Measurements from ENCODE around the gene MKLN1. TPM values are rescaled to one million over a fixed set of nuclear protein-coding genes. Genes with fewer than 3 reads are reported as not detected.

MKLN1 gene
- total and polyA plus RNA-seq, 2 of the 13 experiments (the other 11 are each of a cell fraction or from before 2014, with no cell fraction given), result 33.6 to 43.5 TPM

DNA sequence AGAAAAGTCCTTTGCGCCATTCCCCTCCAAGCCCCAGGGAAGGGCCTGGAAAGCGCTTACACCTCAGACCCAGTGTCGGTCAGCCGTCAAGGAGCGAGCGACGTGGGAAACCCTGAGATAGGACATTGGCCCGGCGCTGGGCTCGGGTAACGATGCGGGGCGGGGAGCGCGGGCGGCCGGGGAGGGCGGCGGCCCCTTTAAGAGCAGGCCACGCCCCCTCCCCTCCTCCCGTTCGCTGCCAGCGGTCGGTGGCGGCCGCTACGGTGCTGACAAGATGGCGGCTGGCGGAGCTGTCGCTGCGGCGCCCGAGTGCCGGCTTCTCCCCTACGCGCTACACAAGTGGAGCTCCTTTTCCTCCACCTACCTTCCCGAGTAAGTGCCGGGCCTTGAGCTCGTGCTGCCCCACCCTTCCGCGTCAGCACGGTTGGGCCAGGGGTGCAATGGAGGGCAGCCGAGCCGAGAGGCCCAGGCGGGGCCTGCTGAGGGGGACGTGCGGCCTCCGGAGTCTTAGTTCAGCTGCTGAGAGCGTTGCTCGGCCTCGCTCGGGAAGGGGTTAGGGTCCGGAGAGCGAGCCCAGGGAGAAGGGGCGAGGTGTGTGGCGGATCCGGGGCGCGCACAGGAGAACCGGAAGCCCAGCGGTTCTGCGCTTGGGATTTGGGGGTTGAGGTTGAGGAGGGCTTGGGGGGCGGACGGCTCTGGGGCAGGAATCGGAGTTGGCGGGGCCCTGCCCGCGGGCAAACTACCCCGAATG, at the start of gene MKLN1 (continued):
- TF ChIP-seq HMG20B (CRISPR knock-in tag; conservative IDR thresholded peaks at IDR 0.05), result no peak
- TF ChIP-seq, protein P1, sequence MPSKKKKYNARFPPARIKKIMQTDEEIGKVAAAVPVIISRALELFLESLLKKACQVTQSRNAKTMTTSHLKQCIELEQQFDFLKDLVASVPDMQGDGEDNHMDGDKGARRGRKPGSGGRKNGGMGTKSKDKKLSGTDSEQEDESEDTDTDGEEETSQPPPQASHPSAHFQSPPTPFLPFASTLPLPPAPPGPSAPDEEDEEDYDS (CRISPR knock-in tag; IDR thresholded peaks at IDR 0.05), result peak; percentile 71
- peak; percentile 50; the same call in 1 of the 2 replicates for TF ChIP-seq GFI1 (CRISPR knock-in tag; IDR thresholded peaks at IDR 0.05; ENCODE audit: borderline replicate concordance)
- no peak for TF ChIP-seq SIX1 (CRISPR knock-in tag; IDR thresholded peaks at IDR 0.05; ENCODE audit: borderline replicate concordance)
- no peak for TF ChIP-seq ZNF75D (CRISPR knock-in tag; IDR thresholded peaks at IDR 0.05; ENCODE audit: borderline replicate concordance)
- TF ChIP-seq ZNF138 (CRISPR knock-in tag; IDR thresholded peaks at IDR 0.05; ENCODE audit: low read depth), result peak; percentile 51; the same call in 1 of the 2 replicates
- no peak for TF ChIP-seq PLRG1 (conservative IDR thresholded peaks at IDR 0.05)
- TF ChIP-seq U2AF1 (optimal IDR thresholded peaks at IDR 0.05; ENCODE audit: low read depth, low read length), result peak; percentile 96
- TF ChIP-seq ELK4 (CRISPR knock-in tag; IDR thresholded peaks at IDR 0.05; ENCODE audit: borderline replicate concordance), result no peak
- TF ChIP-seq FOXM1 (CRISPR knock-in tag; IDR thresholded peaks at IDR 0.05), result no peak
- peak; percentile 50 for TF ChIP-seq MED8 (CRISPR knock-in tag; IDR thresholded peaks at IDR 0.05; ENCODE audit: insufficient replicate concordance)
- TF ChIP-seq, protein P2, sequence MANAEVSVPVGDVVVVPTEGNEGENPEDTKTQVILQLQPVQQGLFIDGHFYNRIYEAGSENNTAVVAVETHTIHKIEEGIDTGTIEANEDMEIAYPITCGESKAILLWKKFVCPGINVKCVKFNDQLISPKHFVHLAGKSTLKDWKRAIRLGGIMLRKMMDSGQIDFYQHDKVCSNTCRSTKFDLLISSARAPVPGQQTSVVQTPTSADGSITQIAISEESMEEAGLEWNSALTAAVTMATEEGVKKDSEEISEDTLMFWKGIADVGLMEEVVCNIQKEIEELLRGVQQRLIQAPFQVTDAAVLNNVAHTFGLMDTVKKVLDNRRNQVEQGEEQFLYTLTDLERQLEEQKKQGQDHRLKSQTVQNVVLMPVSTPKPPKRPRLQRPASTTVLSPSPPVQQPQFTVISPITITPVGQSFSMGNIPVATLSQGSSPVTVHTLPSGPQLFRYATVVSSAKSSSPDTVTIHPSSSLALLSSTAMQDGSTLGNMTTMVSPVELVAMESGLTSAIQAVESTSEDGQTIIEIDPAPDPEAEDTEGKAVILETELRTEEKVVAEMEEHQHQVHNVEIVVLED (CRISPR knock-in tag; IDR thresholded peaks at IDR 0.05; ENCODE audit: borderline replicate concordance), result peak; percentile 70; the same call in 1 of the 2 replicates
- TF ChIP-seq NR2F2 (IDR thresholded peaks at IDR 0.05; ENCODE audit: borderline replicate concordance, low read depth), result no peak
- TF ChIP-seq KLF15 (CRISPR knock-in tag; IDR thresholded peaks at IDR 0.05; ENCODE audit: borderline replicate concordance), result no peak
- no peak for TF ChIP-seq ZNF670 (CRISPR knock-in tag; IDR thresholded peaks at IDR 0.05; ENCODE audit: borderline replicate concordance)
- no peak for TF ChIP-seq KLF12 (CRISPR knock-in tag; IDR thresholded peaks at IDR 0.05; ENCODE audit: borderline replicate concordance)
- peak; percentile 92 for TF ChIP-seq IRF9 (CRISPR knock-in tag; IDR thresholded peaks at IDR 0.05; ENCODE audit: borderline replicate concordance)
- TF ChIP-seq ZNF234 (CRISPR knock-in tag; conservative IDR thresholded peaks at IDR 0.05), result 0 out of 2 replicates have a peak, but pooled peaks have one; percentile 37
- TF ChIP-seq, protein P3, sequence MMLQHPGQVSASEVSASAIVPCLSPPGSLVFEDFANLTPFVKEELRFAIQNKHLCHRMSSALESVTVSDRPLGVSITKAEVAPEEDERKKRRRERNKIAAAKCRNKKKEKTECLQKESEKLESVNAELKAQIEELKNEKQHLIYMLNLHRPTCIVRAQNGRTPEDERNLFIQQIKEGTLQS (CRISPR knock-in tag; IDR thresholded peaks at IDR 0.05), result no peak
- TF ChIP-seq, protein P4, sequence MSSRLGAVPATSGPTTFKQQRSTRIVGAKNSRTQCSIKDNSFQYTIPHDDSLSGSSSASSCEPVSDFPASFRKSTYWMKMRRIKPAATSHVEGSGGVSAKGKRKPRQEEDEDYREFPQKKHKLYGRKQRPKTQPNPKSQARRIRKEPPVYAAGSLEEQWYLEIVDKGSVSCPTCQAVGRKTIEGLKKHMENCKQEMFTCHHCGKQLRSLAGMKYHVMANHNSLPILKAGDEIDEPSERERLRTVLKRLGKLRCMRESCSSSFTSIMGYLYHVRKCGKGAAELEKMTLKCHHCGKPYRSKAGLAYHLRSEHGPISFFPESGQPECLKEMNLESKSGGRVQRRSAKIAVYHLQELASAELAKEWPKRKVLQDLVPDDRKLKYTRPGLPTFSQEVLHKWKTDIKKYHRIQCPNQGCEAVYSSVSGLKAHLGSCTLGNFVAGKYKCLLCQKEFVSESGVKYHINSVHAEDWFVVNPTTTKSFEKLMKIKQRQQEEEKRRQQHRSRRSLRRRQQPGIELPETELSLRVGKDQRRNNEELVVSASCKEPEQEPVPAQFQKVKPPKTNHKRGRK (CRISPR knock-in tag; IDR thresholded peaks at IDR 0.05), result no peak
- no peak for TF ChIP-seq RFXAP (CRISPR knock-in tag; IDR thresholded peaks at IDR 0.05; ENCODE audit: borderline replicate concordance)
- peak; percentile 75; the same call in 1 of the 2 replicates for TF ChIP-seq ZSCAN25 (CRISPR knock-in tag; IDR thresholded peaks at IDR 0.05)

Measured in HepG2 (cell line).